GM18861 (cell line): ENCODE measurements around the gene PAMR1.

ENCODE experiments used
- ATAC-seq: cut with Tn5 transposase; IDR thresholded peaks from one replicate; pipeline ENCODE4 v1.9.1; 2021; ENCODE audit not compliant: unreplicated experiment

The PAMR1 gene

DNA sequence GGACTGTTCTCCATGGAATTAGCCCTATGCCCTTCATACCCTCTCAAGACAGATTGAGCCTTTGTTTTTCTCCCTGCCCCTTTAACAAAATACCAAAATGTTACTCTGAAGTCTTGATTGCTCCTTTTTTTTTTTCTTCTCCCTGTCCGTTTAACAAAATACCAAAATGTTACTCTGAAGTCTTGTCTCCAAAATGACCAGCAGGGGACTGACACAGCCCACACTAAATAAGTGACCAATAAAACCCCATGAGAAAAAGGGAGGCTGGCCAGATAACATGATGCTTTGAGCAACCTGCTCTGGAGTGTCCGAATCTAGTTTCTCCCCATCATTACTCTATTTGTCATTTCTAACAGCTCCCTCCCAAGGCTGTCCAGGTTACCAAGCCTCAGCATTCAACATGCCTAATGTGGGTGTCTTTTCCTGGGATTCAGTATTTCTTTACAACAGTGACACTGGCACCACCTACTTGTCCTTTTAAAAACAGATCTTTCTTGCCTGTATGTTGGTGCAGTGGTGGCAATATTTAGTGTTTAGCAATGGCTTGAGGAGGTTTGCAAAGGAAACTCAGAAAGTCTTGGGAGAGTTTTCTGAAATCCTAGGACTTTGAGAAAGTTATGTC is 63.4 kb downstream of the PAMR1 start:
- no peak for ATAC-seq

DNA sequence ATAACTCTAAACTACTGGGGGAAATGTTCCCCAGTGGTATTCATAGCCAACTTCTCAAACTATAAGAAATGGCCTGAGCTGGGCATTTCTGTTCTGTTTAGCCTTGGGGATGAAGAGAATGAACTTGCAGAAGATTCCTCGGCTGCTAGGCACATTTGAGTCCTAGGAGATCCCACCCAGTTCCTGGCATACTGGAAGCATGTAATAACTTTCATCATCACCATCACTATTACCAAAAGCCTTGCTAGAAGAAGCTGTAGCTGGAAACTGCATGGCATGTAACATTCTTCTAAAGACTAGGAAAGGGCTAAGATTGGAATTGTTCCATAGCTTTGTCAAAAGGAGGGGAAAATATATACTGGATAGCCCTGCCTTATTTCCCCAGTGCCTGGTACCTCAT is 65.9 kb downstream of the PAMR1 start:
- ATAC-seq: no peak

DNA sequence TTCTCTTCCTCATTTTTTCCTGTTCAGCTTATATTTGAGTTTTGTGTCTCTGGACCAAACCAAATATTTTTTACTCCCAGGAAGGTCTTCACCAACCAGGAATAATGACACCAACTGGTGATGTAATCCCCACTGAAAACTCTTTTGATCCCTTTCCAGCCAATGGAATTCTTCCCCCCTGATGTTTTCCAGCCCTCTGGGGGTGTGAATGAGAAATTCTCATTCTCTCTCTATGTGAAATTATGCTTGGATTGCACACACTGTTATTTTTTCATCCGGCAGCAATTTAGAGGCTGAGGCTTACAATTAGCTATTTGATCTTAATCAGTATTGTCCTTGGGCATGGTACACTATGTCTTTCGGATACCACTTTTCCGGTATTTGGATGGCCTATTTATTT is 66.6 kb downstream of the PAMR1 start:
- no peak for ATAC-seq

DNA sequence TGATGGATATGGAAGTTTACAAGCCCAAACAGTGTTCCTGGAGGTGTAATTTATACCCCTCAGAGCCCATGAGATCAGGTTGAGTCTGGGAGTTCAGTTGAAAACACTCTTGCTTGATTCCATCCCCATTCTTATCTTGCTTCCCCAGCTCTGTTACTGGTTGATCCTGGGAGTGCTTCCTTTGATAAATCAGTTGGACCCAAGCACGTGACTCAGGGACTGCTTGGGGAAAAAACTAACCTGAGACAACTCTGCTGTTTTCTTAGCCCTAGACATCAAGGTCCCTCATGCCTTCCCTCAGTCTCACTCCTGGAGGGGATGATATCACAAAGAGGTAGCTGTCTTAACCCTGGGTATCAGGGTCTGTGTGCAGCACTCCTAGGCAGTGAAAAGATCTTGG is 71.1 kb downstream of the PAMR1 start:
- ATAC-seq: no peak

DNA sequence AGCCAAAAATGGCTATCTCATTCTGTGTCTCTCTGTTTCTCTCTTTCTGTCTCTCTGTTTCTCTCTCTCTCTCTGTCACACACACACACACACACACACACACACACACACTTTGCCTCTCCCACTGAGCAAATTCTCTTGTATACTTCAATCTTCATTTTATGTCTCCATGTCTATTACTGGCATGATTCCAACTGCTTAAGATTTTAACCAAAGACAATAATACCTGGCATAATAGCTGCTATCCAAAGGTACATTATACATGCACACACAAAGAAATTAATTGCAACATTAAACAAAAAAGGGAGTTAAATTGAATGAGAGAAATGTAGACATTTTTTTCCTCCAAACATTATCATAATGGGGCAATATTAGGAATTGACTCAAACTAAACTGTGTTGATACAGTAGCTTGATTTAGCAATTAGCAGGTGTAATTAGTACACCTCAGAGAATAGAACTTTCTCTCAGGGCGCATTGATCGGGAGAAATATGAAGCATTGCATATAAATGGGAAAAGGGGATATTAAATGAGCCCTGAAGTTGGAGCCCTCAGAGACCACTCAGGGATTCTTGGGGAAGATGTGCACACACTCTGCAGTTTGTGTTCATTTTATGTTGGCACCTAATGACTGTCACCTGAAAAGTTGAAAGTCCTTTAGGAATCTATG is 88.7 kb downstream of the PAMR1 start:
- ATAC-seq: no peak

DNA sequence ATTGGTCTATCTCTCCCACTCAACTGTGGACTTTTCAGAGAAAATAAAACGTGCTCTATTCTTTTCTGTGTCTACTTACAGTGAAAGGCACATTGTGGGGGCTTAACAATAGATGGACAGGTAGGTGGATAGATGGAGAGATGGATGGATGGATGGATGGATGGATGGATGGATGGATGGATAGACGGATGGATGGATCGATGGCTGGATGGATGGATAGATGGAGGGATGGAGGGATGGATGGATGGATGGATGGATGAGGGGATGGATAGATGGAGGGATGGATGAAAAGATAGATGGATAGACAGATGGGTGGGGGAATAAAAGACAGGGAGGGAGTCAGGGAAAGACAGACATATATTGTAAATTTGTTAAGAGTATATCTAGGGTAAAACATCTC is 91.8 kb downstream of the PAMR1 start:
- ATAC-seq: no peak

DNA sequence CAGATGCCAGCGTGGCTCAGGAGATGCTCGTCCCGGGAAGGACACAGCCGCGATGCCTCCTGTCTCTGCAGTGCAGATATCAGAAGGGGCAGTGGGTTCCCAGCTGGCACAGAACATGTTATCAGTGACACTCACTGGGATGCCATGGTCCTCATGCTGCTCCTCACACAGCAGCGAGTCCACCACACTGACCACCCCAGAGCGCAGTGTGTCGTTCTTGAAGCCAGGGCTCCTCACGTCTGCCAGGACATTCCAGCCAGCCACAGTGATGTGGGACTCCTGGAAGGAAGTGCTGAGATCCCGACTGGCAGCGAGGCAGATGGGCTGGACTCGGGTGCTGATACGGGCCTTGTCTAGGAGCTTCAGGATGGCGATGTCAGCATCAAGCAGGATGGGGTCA is 93.0 kb downstream of the PAMR1 start:
- ATAC-seq: no peak

DNA sequence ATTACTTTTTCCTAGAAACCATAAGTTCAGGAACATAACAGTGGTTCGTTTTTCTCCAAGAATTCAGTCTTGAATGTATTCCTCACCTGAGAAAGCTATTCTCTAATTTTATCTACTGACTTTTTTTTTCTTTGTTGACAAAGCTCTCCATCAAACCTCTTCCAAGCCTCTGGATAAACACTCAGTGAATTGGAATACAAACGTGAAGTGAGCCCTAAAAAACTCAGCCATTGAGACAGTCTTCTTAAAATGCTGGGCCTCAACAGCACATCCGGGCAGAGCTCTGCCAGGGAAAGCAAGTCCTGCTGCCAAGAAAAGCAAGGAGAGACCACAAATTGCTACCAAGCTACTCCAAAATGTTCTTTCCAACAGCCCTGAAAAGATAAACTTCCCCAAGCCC is 98.3 kb downstream of the PAMR1 start:
- no peak for ATAC-seq

DNA sequence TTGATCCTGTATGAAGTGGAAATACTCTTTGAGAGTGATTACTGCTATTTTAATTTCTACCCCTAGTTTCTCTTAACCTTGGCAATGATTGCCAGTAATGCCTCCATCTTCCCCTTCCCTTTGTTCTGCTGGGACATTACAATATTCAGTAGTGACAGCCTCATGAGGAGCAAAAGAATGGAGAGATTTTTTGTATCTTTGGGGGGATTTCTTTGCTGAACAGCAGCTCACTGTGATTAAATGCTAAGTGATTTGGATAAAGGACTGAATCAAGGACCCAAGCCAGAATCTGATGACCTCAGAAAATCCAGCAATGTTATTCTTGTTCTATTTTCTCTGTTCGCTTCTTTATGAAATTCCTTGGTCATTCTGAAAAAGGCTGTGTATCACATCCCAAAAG is 99.1 kb downstream of the PAMR1 start:
- ATAC-seq: no peak

DNA sequence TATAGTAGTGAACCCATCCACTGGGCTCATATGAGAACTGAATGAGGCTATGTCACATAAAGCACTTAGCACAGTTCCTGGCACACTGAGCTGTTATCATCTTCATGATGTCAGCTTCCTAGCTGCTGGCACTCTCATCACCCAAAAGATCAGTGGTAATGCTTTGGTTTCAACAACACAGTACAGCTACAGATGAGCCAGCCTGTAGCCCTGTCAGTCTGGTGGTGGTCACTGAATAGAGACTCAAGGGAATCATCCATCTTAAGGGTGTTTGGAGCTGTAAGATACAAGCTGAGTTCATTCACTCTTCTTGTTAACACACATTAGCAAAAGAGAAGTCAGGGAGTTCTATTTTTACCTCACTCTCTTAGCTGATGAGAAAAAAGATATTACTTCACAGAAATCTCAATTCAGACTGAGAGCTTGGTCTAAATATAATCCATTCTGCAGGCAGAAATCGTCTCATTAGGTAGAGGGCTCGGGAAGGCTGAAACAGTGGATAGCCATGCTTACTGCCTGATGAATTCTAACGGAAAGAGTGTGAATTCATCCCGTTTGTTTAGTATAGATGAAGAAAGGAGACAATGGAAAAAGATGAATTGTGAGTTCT is 99.7 kb downstream of the PAMR1 start:
- ATAC-seq: no peak

DNA sequence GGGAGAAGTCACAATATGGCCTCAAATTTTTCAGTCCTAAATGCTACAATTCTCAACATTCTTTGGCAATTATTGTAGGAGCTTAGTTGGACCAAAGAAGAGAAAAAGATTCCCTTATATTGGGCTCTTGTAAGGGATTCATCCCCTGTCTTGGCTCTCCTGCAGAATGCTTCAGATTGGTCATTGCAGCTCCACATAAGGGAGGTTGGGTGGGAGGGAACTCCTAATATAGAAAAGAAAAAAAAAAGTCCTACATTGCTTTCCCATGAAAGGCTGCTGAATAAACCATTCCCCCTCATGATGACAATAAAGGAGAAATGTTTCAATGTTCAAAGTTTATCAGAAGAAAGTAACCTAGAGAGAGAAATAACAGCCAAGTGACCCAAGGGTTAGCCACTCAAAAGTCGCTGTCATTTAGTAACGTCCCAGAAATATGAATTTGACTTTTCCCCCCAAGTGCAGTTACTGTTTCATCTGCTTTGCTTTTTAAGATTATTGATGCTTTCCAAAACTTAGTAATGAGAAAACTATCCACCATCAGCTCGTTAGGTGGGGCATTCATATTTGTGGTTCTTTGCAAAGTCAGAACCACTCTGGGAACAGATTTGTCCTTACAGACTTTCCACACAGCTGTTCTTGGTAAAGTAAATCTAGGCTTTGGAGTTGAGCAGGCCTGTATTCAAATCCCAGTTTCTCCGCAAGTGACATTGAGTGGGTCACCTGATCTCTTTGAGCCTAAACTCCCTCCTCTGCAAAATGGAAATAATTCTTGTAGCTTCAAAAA is 101.1 kb downstream of the PAMR1 start:
- no peak for ATAC-seq

DNA sequence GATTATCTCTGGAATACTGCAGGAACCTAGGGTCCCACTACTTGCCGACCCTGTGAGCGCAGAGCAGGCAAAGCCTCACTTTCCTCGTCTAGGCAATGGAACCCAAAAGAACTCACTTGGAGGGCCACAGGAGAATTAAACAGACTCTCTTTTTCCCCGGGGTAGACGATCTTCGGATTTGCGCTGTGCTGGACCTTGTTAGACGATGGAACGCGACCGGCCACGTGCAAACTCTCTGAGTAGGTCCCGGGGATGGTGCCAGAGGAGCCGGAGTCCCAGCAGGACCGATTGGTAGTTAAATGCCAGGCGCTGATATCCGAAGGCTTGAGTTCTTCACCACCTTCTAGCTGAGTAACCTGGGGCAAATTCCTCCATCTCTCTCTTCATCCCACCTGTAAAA is 105.0 kb downstream of the PAMR1 start:
- ATAC-seq: no peak

DNA sequence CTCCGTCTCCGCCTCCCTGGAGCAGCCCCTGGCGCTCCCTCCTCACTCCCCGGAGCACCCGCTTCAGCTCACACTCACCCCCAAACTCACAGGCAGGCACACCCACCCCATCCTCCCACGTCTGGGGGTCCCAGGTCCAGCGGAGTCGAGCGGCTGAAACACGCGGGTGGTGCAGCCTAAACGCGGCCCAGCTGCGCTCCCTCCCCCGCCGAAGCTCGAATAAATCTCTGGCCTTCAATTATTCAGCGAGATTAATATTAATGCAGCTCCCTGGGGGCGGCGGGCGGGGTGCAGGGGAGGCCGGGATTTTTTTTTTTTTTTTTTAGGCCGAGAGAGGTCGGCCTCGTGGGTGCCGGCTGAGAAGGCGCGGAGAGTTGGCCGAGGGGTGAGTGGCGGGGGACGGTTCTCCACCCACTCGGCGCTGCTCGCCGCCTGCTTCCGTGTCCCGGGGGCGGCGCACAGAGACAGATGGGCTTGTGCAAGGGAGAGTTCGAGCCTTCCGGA is 105.5 kb downstream of the PAMR1 start:
- ATAC-seq: no peak

DNA sequence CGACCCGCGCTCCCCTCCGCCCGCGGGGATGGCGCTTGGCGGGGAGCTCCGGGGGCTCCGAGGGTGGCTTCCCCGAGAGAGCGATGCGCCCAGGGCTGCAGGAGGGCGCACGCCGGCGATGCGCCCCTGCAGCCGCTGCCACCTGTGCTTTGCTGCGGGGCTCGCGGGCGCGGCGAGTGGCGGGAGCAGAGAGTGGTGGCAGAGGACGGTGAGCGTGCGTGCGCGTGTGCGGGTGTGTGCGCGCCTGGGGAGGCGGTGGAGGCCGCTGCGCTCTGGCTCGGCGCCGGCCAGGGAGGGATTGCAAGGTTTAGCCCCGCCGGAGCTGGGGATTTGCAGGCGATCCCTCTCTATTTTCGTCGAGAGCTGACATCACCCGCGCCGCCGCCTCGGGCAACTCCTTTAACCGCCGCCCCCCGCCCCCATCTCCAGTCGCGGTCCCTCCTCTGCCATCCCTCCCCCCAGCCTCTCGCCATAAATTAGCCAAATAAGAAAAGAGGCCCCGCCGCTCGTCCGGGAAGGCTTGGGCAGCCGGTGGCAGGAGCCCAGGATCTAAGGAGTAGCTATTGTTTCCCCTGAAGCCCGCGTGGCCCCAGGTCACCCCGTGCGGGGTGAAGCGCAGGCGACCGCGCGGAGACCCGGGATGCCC is 106.1 kb downstream of the PAMR1 start, which contains the start of gene SLC1A2:
SLC1A2 (minus strand) TSS at position 375 of the 646 bp plus-strand sequence. CDS start 592 bp downstream, outside the sequence.
- no peak for ATAC-seq

DNA sequence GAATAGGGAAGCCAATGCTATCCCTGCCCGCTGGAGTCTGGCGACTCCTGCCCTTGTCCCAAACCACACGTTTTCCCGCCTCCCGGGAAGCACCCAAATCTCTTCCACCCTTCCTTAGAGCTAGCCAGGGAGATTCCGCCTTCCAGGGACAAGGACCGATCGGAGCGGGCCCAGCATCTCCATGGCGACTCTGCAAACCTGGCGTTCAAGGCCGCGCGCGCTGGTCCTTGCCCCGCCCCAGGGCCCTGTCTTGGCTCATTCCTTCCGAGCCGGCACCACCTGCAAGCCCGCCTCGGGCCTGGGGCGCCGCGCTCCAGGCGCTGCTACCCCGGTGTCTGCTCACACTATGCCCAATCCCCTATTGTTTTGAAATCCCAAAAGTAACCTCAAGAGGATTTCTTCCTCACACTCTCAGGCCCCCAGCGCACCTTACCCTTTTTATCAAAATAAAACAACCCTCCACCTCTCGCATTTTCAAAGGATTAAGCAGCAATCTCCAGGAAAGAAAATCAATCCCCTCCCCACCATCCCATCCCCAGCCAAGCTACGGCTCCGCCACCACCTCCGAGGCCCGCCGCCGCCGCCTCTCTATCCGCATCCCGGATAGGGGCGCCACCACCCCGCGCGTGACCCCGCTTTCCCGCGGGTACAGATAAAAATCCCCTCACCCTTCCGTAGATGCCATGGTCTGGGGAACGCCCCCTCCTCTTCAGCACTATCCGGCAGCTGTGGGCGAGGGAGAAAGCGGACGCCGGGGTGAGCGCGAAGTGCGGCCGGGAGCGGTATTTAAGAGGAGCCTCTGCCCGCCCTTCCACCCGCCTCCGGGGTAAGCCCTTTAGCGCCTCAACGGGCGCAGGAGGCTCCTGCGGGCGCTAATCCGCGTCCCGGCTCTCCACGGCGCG is 106.9 kb downstream of the PAMR1 start:
- no peak for ATAC-seq

DNA sequence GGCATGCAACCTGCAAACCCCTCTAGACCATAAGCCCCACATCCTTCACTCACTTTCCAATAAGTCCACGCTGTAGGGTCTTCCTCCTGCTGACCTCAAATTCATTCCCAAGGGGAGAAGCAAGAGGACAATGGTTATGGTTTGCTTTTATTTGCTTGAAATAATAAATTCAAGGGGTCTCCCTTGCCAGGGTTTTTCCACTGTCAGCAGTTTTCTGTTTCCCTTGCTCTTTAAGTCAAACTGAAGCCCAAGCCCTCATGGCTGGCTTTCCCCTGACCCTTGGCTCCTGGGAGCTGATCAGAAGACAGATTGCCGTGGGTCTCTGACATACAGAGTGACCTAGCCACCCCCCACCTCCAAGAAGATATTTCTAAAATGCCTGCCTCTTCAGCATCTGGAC is 109.9 kb downstream of the PAMR1 start:
- ATAC-seq: no peak

DNA sequence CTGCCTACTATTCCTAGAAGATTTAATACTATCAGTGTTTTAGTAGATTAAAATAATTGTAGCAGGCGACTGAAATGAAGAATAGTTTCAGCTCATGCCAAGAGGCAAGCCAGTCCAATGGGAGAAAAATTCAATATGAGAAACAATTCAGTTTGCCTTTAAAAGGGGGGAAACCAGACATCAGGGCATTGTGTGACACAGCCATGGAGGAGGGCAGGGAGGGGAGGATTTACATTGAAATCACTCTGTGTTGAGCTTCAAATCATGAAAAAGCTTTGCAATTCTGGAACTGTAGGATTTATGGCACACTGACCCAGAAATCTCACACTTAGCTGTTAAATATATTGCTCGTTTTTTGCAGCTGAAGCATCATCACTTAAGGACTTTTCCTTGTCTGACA is 110.6 kb downstream of the PAMR1 start:
- no peak for ATAC-seq

DNA sequence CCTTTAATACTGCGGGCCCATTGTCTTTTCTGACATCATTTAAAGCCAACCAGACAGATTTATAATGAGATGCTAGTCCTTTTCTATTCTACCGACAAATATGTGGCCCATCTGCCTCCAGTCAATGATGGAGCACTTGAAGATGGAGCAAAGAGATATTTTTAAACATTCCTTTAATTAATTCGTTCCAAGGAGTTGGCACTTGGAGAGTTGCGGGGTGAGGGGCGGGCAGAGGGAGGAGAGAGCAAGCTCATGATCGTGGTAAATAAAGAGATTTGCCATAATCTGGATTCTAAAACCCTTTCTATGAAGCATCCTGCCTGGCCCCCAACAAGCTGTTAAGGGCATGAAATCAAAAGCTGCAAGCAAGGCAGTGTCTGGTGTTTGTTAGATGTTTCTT is 111.1 kb downstream of the PAMR1 start:
- no peak for ATAC-seq

DNA sequence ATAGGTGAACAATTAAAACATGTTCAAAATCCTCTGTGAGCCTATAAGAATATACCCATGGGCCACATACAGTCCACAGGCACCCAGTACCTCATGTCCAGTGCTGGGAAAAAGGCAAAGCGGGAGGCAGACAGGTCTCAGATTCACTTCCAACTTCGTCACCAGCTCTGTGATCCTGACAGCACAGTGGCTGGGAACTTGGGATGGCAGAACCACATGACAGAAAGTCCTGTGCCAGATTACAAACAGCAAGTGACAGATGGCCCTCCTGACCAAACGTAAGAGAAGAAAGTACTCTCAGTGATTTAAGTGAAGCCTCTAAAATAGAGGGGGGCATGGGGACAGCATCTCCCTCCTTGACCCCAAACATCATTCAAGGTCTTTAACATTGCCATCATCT is 111.8 kb downstream of the PAMR1 start:
- ATAC-seq: no peak

DNA sequence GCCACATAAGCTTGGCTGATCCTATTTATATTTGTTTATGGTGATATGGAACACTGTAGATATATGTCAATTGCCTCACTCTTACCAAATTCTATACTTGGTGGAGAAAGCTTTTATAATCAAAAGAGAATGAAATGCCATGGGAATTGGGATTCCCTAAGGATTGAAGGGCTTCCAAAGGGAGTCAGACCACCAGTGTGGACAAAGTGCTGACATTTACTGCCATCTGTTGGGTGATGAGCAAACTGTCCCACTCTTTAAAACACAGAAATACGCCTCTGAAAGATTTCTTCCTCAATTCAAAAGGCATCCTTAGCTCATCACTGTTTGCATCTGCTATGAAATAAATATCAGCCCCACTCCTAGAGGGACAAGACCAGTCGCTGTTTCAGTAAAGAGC is 113.1 kb downstream of the PAMR1 start:
- no peak for ATAC-seq
